ENCODE data around the gene RIC8A.

GRCh38 chr11:251550-251949 lies 44.0 kb downstream of the RIC8A start:
- TF ChIP-seq CTCF (IDR thresholded peaks at IDR 0.05) (no peak), EZH2 (IDR thresholded peaks at IDR 0.05) (no peak)
